ENCODE results near the gene ZCCHC24.

Gene ZCCHC24

GRCh38 chr10:79407811-79408795 lies 37.3 kb downstream of the ZCCHC24 start:
- no peak for FAIRE-seq

- no peak for FAIRE-seq
These were observed 38.0 kb downstream of the ZCCHC24 start for GRCh38 chr10:79407423-79407796.

GRCh38 chr10:79406683-79407422 lies 38.6 kb downstream of the ZCCHC24 start:
- no peak for FAIRE-seq

- no peak for FAIRE-seq
These were observed 39.4 kb downstream of the ZCCHC24 start for GRCh38 chr10:79405995-79406515.

GRCh38 chr10:79405221-79405994 lies 40.0 kb downstream of the ZCCHC24 start:
- FAIRE-seq, result no peak

GRCh38 chr10:79404690-79405131 lies 40.7 kb downstream of the ZCCHC24 start:
- no peak for FAIRE-seq

- no peak for FAIRE-seq
These were observed 41.2 kb downstream of the ZCCHC24 start for GRCh38 chr10:79404231-79404609.

GRCh38 chr10:79403441-79404230 lies 41.8 kb downstream of the ZCCHC24 start:
- FAIRE-seq, result no peak

GRCh38 chr10:79402951-79403350 lies 42.5 kb downstream of the ZCCHC24 start:
- no peak for FAIRE-seq

GRCh38 chr10:79402625-79402946 lies 42.8 kb downstream of the ZCCHC24 start:
- no peak for FAIRE-seq

- FAIRE-seq, result no peak
These were observed 44.2 kb downstream of the ZCCHC24 start for GRCh38 chr10:79401015-79401921.

GRCh38 chr10:79400146-79401004 lies 45.0 kb downstream of the ZCCHC24 start:
- no peak for FAIRE-seq

- no peak for FAIRE-seq
These were observed 46.1 kb downstream of the ZCCHC24 start for GRCh38 chr10:79399223-79399831.

GRCh38 chr10:79398642-79399041 lies 46.8 kb downstream of the ZCCHC24 start:
- no peak for FAIRE-seq

- FAIRE-seq, result no peak
These were observed 47.7 kb downstream of the ZCCHC24 start for GRCh38 chr10:79397575-79398303.

- no peak for FAIRE-seq
These were observed 48.4 kb downstream of the ZCCHC24 start for GRCh38 chr10:79397051-79397450.

GRCh38 chr10:79396520-79396919 lies 48.9 kb downstream of the ZCCHC24 start:
- no peak for FAIRE-seq

GRCh38 chr10:79394664-79395063 lies 50.8 kb downstream of the ZCCHC24 start:
- no peak for FAIRE-seq
